C4-2B (cell line): ENCODE data around the gene CCNY.
"Not testable (repeated sequence)": the region's sequence is repeated elsewhere in the genome, so short reads cannot be mapped to it uniquely, and the experiment has no call there.

ENCODE experiments used
- ZFX ChIP-seq: fragments of 450-650 bp; IDR thresholded peaks from 2 replicates; pipeline ENCODE4 v1.6.1; 2017
- TF ChIP-seq, protein P1 (sequence below): fragments of 450-650 bp; conservative IDR thresholded peaks from 2 replicates; pipeline ENCODE4 v1.5.1; 2017; ENCODE audit warnings: mild to moderate bottlenecking

DNA sequence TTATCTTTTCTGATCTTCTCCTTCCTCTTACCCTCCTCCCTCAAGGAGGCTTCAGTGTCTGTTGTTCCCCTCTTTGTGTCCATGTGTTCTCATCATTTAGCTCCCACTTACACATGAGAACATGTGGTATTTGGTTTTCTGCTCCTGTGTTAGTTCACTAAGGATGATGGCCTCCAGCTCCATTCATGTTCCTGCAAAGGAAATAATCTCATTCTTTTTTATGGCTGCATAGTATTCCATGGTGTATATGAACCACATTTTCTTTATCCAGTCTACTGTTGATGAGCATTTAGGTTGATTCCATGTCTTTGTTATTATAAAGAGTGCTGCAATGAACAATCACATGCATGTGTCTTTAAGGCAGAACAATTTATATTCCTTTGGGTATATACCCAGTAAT is 21.1 kb upstream of the CCNY start:
- TF ChIP-seq, protein P1, sequence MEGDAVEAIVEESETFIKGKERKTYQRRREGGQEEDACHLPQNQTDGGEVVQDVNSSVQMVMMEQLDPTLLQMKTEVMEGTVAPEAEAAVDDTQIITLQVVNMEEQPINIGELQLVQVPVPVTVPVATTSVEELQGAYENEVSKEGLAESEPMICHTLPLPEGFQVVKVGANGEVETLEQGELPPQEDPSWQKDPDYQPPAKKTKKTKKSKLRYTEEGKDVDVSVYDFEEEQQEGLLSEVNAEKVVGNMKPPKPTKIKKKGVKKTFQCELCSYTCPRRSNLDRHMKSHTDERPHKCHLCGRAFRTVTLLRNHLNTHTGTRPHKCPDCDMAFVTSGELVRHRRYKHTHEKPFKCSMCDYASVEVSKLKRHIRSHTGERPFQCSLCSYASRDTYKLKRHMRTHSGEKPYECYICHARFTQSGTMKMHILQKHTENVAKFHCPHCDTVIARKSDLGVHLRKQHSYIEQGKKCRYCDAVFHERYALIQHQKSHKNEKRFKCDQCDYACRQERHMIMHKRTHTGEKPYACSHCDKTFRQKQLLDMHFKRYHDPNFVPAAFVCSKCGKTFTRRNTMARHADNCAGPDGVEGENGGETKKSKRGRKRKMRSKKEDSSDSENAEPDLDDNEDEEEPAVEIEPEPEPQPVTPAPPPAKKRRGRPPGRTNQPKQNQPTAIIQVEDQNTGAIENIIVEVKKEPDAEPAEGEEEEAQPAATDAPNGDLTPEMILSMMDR, result not testable (repeated sequence)
- not testable (repeated sequence) for TF ChIP-seq ZFX
